Astrocyte (in vitro differentiated cells and primary cell): ENCODE data around the gene CDC25A. TPM values are rescaled to one million over a fixed set of nuclear protein-coding genes. Genes with fewer than 3 reads are reported as not detected.

Experiments used
- DNase-seq: peaks from one replicate; pipeline ENCODE4 v3.0.0-alpha.2; 2010; ENCODE audit warnings: low read depth
- FAIRE-seq: peaks from 2 replicates; lab custom pipeline; 2011; peaks lifted over from hg19 to GRCh38; lab: Jason Lieb, UNC
- H2AFZ ChIP-seq: 2 replicates; pipeline ENCODE4 v1.6.0; 2012; ENCODE audit warnings: low read depth, low read length, inconsistent platforms
- H3K27ac ChIP-seq: 2 replicates; pipeline ENCODE4 v1.5.1; 2011; ENCODE audit warnings: low read depth, low read length, inconsistent platforms
- H3K27me3 ChIP-seq: 2 replicates; pipeline ENCODE4 v1.6.0; 2011; ENCODE audit warnings: low read length, inconsistent platforms; ENCODE audit not compliant: insufficient read depth
- H3K36me3 ChIP-seq: 2 replicates; pipeline ENCODE4 v1.5.1; 2011; ENCODE audit warnings: low read length, inconsistent platforms; ENCODE audit not compliant: insufficient read depth
- H3K4me1 ChIP-seq: 2 replicates; pipeline ENCODE4 v1.5.1; 2011; ENCODE audit warnings: low read length, inconsistent platforms; ENCODE audit not compliant: insufficient read depth
- H3K4me2 ChIP-seq: 2 replicates; pipeline ENCODE4 v1.6.0; 2012; ENCODE audit warnings: low read length, inconsistent platforms
- H3K4me3 ChIP-seq: 2 replicates; pipeline ENCODE4 v1.5.1; 2011; ENCODE audit warnings: low read depth, mild to moderate bottlenecking, low read length, inconsistent platforms; ENCODE audit not compliant: insufficient read depth
- H3K79me2 ChIP-seq: 2 replicates; pipeline ENCODE4 v1.6.0; 2012; ENCODE audit warnings: mild to moderate bottlenecking, low read length, inconsistent platforms; ENCODE audit not compliant: insufficient read depth
- H3K9ac ChIP-seq: 2 replicates; pipeline ENCODE4 v1.6.0; 2012; ENCODE audit warnings: mild to moderate bottlenecking, low read length, inconsistent platforms
- H3K9me3 ChIP-seq: 2 replicates; pipeline ENCODE4 v1.5.1; 2012; ENCODE audit warnings: low read depth, mild to moderate bottlenecking, low read length, inconsistent platforms; ENCODE audit not compliant: insufficient read depth
- H4K20me1 ChIP-seq: 2 replicates; pipeline ENCODE4 v1.6.0; 2012; ENCODE audit warnings: low read length, inconsistent platforms; ENCODE audit not compliant: insufficient read depth
- H3K27ac Mint-ChIP-seq: one replicate; pipeline ENCODE4 v1.8.0; 2021; ENCODE audit warnings: mild to moderate bottlenecking, mixed read lengths; ENCODE audit not compliant: unreplicated experiment
- H3K27me3 Mint-ChIP-seq: one replicate; pipeline ENCODE4 v1.8.0; 2021; ENCODE audit warnings: low read depth, mixed read lengths; ENCODE audit not compliant: unreplicated experiment
- H3K36me3 Mint-ChIP-seq: one replicate; pipeline ENCODE4 v1.8.0; 2021; ENCODE audit warnings: low read depth, mixed read lengths; ENCODE audit not compliant: unreplicated experiment
- H3K4me1 Mint-ChIP-seq: one replicate; pipeline ENCODE4 v1.8.0; 2021; ENCODE audit warnings: low read depth, mixed read lengths; ENCODE audit not compliant: unreplicated experiment
- H3K4me3 Mint-ChIP-seq: one replicate; pipeline ENCODE4 v1.8.0; 2021; ENCODE audit warnings: mild to moderate bottlenecking, moderate library complexity, mixed read lengths; ENCODE audit not compliant: unreplicated experiment
- H3K9me3 Mint-ChIP-seq: one replicate; pipeline ENCODE4 v1.8.0; 2021; ENCODE audit warnings: mild to moderate bottlenecking, mixed read lengths; ENCODE audit not compliant: unreplicated experiment
- CTCF ChIP-seq: IDR thresholded peaks from 2 replicates; pipeline ENCODE4 v1.5.1; 2011; ENCODE audit warnings: low read depth, mild to moderate bottlenecking, inconsistent platforms, low read length, moderate library complexity; ENCODE audit not compliant: insufficient read depth
- EZH2 ChIP-seq: IDR thresholded peaks from 2 replicates; pipeline ENCODE4 v1.6.1; 2012; ENCODE audit warnings: mild to moderate bottlenecking, low read length, inconsistent platforms; ENCODE audit not compliant: insufficient read depth
- total RNA-seq: library from RNA; stranded (reverse); gene quantifications from 2 replicates; pipeline ENCODE4 v1.2.1, GENCODE V29; 2021

Gene CDC25A
- total RNA-seq, 1 donor from 2014 or later: 5.1 TPM

GRCh38 chr3:48220746-48221145, 32.5 kb upstream of the CDC25A start:
- Histone ChIP-seq H4K20me1 (no peaks in the 10 kb centered on the region), H3K79me2 (no peaks in the 10 kb centered on the region), H3K4me3 (no peak overlapping the region), H3K36me3 (no peaks in the 10 kb centered on the region), H2AFZ (no peak overlapping the region), H3K9ac (no peak overlapping the region), H3K4me2 (no peak overlapping the region), H3K27ac (no peak overlapping the region), H3K4me1 (no peaks in the 10 kb centered on the region), H3K9me3 (no peaks in the 10 kb centered on the region), H3K27me3 (peaks cover 11% of the 10 kb centered on the region)
- no peak for TF ChIP-seq EZH2
- no peak for TF ChIP-seq CTCF
- peaks cover 5% of the 10 kb centered on the region for H3K36me3 Mint-ChIP-seq
- no peak overlapping the region for H3K27ac Mint-ChIP-seq
- H3K9me3 Mint-ChIP-seq: peaks cover 7% of the 10 kb centered on the region
- no peak for FAIRE-seq
- peaks cover 5% of the 10 kb centered on the region for H3K4me1 Mint-ChIP-seq
- no peak overlapping the region for H3K4me3 Mint-ChIP-seq
- DNase-seq: no peak
- peaks cover 60% of the 10 kb centered on the region for H3K27me3 Mint-ChIP-seq

- no peak overlapping the region for H3K4me2 ChIP-seq
- no peak overlapping the region for H3K4me3 Mint-ChIP-seq
- H3K4me3 ChIP-seq: no peak overlapping the region
- no peak overlapping the region for H3K9ac ChIP-seq
- peaks cover 5% of the 10 kb centered on the region for H3K36me3 Mint-ChIP-seq
- FAIRE-seq (no peak), DNase-seq (no peak)
- H3K27ac ChIP-seq: no peak overlapping the region
- TF ChIP-seq EZH2 (no peak), CTCF (no peak)
- no peak overlapping the region for H3K27ac Mint-ChIP-seq
- H3K4me1 ChIP-seq: no peaks in the 10 kb centered on the region
- peaks cover 62% of the 10 kb centered on the region for H3K27me3 Mint-ChIP-seq
- no peaks in the 10 kb centered on the region for H4K20me1 ChIP-seq
- H3K9me3 ChIP-seq: no peaks in the 10 kb centered on the region
- H3K27me3 ChIP-seq: peaks cover 15% of the 10 kb centered on the region
- H3K79me2 ChIP-seq: no peaks in the 10 kb centered on the region
- H3K9me3 Mint-ChIP-seq: peaks cover 7% of the 10 kb centered on the region
- peaks cover 5% of the 10 kb centered on the region for H3K4me1 Mint-ChIP-seq
- no peak overlapping the region for H2AFZ ChIP-seq
- no peaks in the 10 kb centered on the region for H3K36me3 ChIP-seq
Observed at GRCh38 chr3:48219543-48219942, 31.3 kb upstream of the CDC25A start.

- Mint-ChIP-seq H3K4me1 (peaks cover 5% of the 10 kb centered on the region), H3K36me3 (peaks cover 5% of the 10 kb centered on the region)
Observed at GRCh38 chr3:48218537-48218936, 30.3 kb upstream of the CDC25A start.

More at GRCh38 chr3:48218537-48218936, 30.3 kb upstream of the CDC25A start:
- Histone ChIP-seq H3K4me2 (no peak overlapping the region), H3K4me1 (no peaks in the 10 kb centered on the region), H2AFZ (no peak overlapping the region), H3K4me3 (no peak overlapping the region), H4K20me1 (no peaks in the 10 kb centered on the region), H3K36me3 (no peaks in the 10 kb centered on the region), H3K9me3 (no peaks in the 10 kb centered on the region), H3K27ac (no peak overlapping the region), H3K9ac (no peak overlapping the region), H3K27me3 (peaks cover 15% of the 10 kb centered on the region), H3K79me2 (no peaks in the 10 kb centered on the region)
- TF ChIP-seq CTCF: no peak
- no peak overlapping the region for H3K4me3 Mint-ChIP-seq
- no peak overlapping the region for H3K27ac Mint-ChIP-seq
- FAIRE-seq (no peak), DNase-seq (no peak)
- peaks cover 53% of the 10 kb centered on the region for H3K27me3 Mint-ChIP-seq
- H3K9me3 Mint-ChIP-seq: peaks cover 7% of the 10 kb centered on the region
